Stomach (tissue), 9 donors: ENCODE results near the gene KLK5. TPM values are rescaled to one million over a fixed set of nuclear protein-coding genes. Genes with fewer than 3 reads are reported as not detected.

ENCODE experiments used
- DNase-seq, 2 donors: peaks; one replicate each; pipeline versions ENCODE4 v3.0.0 to v3.0.0-alpha.2; 2013 to 2019
- H3K27ac ChIP-seq, 5 donors: fragments of 200-600 bp in 4 of 5; sonication (generic) in 4 of 5; one replicate each; pipeline ENCODE4 v1.5.1; 2013 to 2019; ENCODE audit warnings: mild to moderate bottlenecking in 1 of 5, moderate library complexity in 1 of 5
- H3K27me3 ChIP-seq, 3 donors: fragments of 200-600 bp; sonication (generic); one replicate each; pipeline ENCODE4 v1.5.1; 2017 to 2019; ENCODE audit warnings: mixed run types in 1 of 3
- H3K36me3 ChIP-seq, 4 donors: fragments of 200-600 bp; sonication (generic); 1 replicate in 3 of 4; 2 replicates in 1 of 4; pipeline ENCODE4 v1.5.1; 2016 to 2019
- H3K4me1 ChIP-seq, 4 donors: fragments of 200-600 bp; sonication (generic); one replicate each; pipeline ENCODE4 v1.5.1; 2016 to 2019
- H3K4me3 ChIP-seq, 4 donors: fragments of 200-600 bp; sonication (generic) in 3 of 4; one replicate each; pipeline ENCODE4 v1.5.1; 2016 to 2019; ENCODE audit warnings: mild to moderate bottlenecking in 1 of 4
- H3K9me3 ChIP-seq, 4 donors: fragments of 200-600 bp; sonication (generic); one replicate each; pipeline ENCODE4 v1.5.1; 2016 to 2019
- EP300 ChIP-seq: sonication (generic); formaldehyde crosslinking; IDR thresholded peaks from one replicate; pipeline ENCODE4 v1.6.1; 2017; ENCODE audit warnings: antibody characterized with exemption
- POLR2A ChIP-seq, 4 donors: fragments of 450-650 bp; IDR thresholded peaks; one replicate each; pipeline ENCODE4 v1.6.1; 2016; ENCODE audit warnings: antibody characterized with exemption in 4 of 4, control low read depth in 2 of 4, mild to moderate bottlenecking in 1 of 4, moderate library complexity in 1 of 4
- POLR2AphosphoS5 ChIP-seq, 3 donors: sonication (generic); formaldehyde crosslinking; IDR thresholded peaks; one replicate each; pipeline ENCODE4 v1.6.1; 2016; ENCODE audit warnings: antibody characterized with exemption in 3 of 3
- WGBS, 5 donors: extraction: QIAGEN DNeasy Blood & Tissue Kit in 3 of 5; methylation state at CpG; one replicate each; pipeline versions ENCODE4 v1.1.5 to v1.1.7; 2013 to 2018; 5-methylcytosine and 5-hydroxymethylcytosine counted together
- intact Hi-C: fragments of 100-400 bp; cut with DNase I; formaldehyde crosslinking; loops from one replicate; pipeline ENCODE4 v1.15.1; 2023; ENCODE audit warnings: low total_unique reads
- polyA plus RNA-seq, 3 donors: library from polyadenylated mRNA; stranded (reverse); fragments of 200-250 nt; gene quantifications; one replicate each; pipeline ENCODE4 v1.2.3, GENCODE V29; 2013
- total RNA-seq, 5 donors: library from RNA; depleted of rRNA; stranded (reverse); fragments of >200 nt; gene quantifications; one replicate each; pipeline versions ENCODE4 v1.1.0 to v1.2.3, GENCODE V29; 2014 to 2016
- TF ChIP-seq, protein P1 (sequence below), 7 experiments: fragments of 450-650 bp in 4 of 7; fragments of 200-600 bp in 3 of 7; sonication (generic) in 3 of 7; IDR thresholded peaks; one replicate each; pipeline ENCODE4 v1.5.1; 2016 to 2019; ENCODE audit warnings: antibody characterized with exemption in 7 of 7, control low read depth in 2 of 7, mild to moderate bottlenecking in 1 of 7
- donor health status: healthy with polysubstance abuse.
- donor health status: Bipolar disorder and iron deficiency.
- donor health status: healthy.

KLK5 gene
- total and polyA plus RNA-seq, 8 donors, result 10.4 TPM; not detected in 7

DNA sequence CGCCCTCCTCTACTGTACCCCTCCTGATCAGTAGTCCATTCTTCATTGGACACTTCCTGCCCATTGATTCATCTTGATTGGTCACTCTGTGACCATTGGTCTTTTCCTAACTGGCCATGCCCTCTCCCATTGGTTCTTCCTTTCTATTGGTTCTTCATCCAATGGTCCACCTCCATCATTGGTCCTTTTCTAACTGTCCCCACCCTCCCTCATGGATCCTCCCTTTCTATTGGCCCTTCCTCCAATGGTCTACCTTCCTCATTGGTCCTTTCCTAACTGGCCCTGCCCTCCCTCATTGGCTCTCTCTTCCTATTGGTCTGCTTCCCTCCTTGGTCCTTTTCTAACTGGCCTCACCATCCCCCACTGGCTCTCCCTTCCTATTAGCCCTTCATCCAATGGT, 9.4 kb upstream of the KLK5 start:
- no peak for DNase-seq
- H3K4me3 ChIP-seq, result no peak overlapping the region
- WGBS, 5 donors, result 78 to 95% (median 90%) methylated on average over 1 of the region's 1 CpG
- no peaks in the 10 kb centered on the region for H3K4me1 ChIP-seq
- intact Hi-C loops, result no loop called here
- TF ChIP-seq, protein P1, sequence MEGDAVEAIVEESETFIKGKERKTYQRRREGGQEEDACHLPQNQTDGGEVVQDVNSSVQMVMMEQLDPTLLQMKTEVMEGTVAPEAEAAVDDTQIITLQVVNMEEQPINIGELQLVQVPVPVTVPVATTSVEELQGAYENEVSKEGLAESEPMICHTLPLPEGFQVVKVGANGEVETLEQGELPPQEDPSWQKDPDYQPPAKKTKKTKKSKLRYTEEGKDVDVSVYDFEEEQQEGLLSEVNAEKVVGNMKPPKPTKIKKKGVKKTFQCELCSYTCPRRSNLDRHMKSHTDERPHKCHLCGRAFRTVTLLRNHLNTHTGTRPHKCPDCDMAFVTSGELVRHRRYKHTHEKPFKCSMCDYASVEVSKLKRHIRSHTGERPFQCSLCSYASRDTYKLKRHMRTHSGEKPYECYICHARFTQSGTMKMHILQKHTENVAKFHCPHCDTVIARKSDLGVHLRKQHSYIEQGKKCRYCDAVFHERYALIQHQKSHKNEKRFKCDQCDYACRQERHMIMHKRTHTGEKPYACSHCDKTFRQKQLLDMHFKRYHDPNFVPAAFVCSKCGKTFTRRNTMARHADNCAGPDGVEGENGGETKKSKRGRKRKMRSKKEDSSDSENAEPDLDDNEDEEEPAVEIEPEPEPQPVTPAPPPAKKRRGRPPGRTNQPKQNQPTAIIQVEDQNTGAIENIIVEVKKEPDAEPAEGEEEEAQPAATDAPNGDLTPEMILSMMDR (IDR thresholded peaks at IDR 0.05), result no peak
- TF ChIP-seq POLR2AphosphoS5 (IDR thresholded peaks at IDR 0.05) (no peak), EP300 (no peak), POLR2A (IDR thresholded peaks at IDR 0.05) (no peak)
- no peak overlapping the region for H3K27ac ChIP-seq
- peaks cover 0 to 77% (median 8%) of the 10 kb centered on the region in 3 donors for H3K27me3 ChIP-seq
- H3K36me3 ChIP-seq, result no peaks in the 10 kb centered on the region
- H3K9me3 ChIP-seq, result no peaks in the 10 kb centered on the region

DNA sequence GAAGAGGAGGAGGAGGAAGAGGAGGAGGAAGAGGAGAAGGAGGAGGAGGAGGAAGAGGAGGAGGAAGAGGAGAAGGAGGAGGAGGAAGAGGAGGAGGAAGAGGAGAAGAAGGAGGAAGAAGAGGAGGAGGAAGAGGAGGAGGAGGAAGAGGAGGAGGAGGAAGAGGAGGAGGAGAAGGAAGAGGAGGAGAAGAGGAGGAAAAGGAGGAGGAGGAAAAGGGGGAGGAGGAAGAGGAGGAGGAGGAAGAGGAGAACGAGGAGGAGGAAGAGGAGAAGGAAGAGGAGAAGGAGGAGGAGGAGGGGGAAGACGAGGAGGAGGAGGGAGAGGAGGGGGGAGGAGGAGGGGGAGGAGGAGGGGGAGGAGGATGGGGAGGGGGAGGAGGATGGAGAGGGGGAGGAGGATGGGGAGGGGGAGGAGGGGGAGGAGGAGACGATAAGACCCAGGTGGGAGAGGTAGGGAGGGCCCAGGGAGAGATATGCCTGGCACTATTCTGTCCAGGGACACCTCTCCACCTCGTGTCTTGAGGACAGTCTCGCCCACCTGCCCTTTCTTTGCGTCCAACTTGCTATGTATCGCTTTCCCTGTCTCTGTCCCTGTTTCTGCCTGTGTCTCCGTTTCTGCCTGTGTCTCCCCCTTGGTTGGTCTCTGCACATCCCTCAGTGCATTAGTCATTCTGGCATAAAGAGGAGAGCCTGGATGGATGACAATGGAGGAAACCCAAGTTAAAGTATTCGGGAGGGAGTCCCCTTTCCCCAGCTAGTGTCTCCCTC, 7.1 kb upstream of the KLK5 start:
- H3K4me3 ChIP-seq, result no peak overlapping the region
- DNase-seq, result no peak
- TF ChIP-seq POLR2AphosphoS5 (IDR thresholded peaks at IDR 0.05), result no peak
- TF ChIP-seq POLR2A (IDR thresholded peaks at IDR 0.05), result no peak
- TF ChIP-seq, protein P1 (IDR thresholded peaks at IDR 0.05), result no peak
- TF ChIP-seq EP300, result no peak
- intact Hi-C loops, result no loop called here
- peaks cover 0 to 62% (median 8%) of the 10 kb centered on the region in 3 donors for H3K27me3 ChIP-seq
- H3K4me1 ChIP-seq, result no peaks in the 10 kb centered on the region
- no peaks in the 10 kb centered on the region for H3K36me3 ChIP-seq
- WGBS, 5 donors, result 55 to 64% (median 59%) methylated on average over 6 to 9 of the region's 9 CpGs
- H3K27ac ChIP-seq, result no peak overlapping the region
- no peaks in the 10 kb centered on the region for H3K9me3 ChIP-seq

DNA sequence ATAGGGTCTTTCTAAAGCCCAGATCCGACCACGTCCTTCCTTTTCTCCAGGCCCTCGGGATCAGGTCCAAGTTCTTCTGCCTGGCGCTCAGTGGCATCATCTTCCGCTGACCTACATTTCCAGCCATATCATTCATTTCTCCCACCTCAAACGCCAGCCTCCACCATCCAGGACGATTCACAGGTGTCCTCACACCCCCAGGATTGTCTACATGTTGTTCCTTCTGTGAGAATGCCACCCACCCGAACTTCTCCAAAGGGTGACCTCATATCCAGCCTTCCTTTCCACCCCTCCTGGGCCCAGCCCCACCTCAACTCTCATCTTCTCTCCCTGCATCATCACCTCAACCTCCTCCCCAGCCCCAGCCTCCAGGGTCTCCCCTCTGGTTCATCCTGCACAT, 4.7 kb upstream of the KLK5 start:
- H3K27me3 ChIP-seq, result peaks cover 0 to 55% (median 10%) of the 10 kb centered on the region in 3 donors
- H3K27ac ChIP-seq, result no peak overlapping the region
- no peak for TF ChIP-seq POLR2A (IDR thresholded peaks at IDR 0.05)
- TF ChIP-seq POLR2AphosphoS5 (IDR thresholded peaks at IDR 0.05), result no peak
- TF ChIP-seq EP300, result no peak
- TF ChIP-seq, protein P1 (IDR thresholded peaks at IDR 0.05), result no peak
- H3K36me3 ChIP-seq, result no peaks in the 10 kb centered on the region
- no peak overlapping the region for H3K4me3 ChIP-seq
- intact Hi-C loops, result no loop called here
- H3K9me3 ChIP-seq, result no peaks in the 10 kb centered on the region
- H3K4me1 ChIP-seq, result no peaks in the 10 kb centered on the region
- WGBS, 5 donors, result 67 to 79% (median 75%) methylated on average over 8 of the region's 8 CpGs
- no peak for DNase-seq

DNA sequence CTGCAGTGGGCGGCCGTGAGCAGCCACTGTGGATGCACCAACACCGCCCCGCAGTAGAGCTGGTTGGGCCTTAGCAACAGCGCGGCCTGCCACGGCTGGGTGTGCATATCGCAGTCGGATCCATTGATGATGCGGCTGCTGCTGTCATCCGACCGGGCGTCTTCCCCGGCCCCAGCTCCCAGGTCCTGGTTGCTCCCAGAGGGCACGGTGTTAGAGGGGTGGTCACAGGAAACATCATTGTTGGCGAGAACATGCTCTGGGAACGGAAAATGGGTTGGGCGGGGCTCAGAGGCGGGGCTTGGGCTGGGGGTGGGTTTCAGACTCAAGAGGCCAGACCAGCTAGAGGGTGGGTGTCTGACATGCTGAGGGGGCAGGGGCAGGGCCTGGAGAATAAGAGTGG, 3.0 kb downstream of the KLK5 start:
- H3K9me3 ChIP-seq, result no peaks in the 10 kb centered on the region
- H3K27ac ChIP-seq, result no peak overlapping the region
- intact Hi-C loops, result no loop called here
- no peak for TF ChIP-seq POLR2AphosphoS5 (IDR thresholded peaks at IDR 0.05)
- TF ChIP-seq EP300, result no peak
- no peak for TF ChIP-seq POLR2A (IDR thresholded peaks at IDR 0.05)
- TF ChIP-seq, protein P1 (IDR thresholded peaks at IDR 0.05), result no peak
- no peak overlapping the region for H3K4me3 ChIP-seq
- peaks cover 0 to 44% (median 7%) of the 10 kb centered on the region in 3 donors for H3K27me3 ChIP-seq
- H3K4me1 ChIP-seq, result no peaks in the 10 kb centered on the region
- DNase-seq, result no peak
- H3K36me3 ChIP-seq, result no peaks in the 10 kb centered on the region
- 52 to 68% (median 55%) methylated on average over 14 to 19 of the region's 19 CpGs for WGBS, 5 donors
